ENCODE data around the gene ZSWIM8. TPM values are rescaled to one million over a fixed set of nuclear protein-coding genes. Genes with fewer than 3 reads are reported as not detected.

ZSWIM8 gene
- total and polyA plus RNA-seq, 2 donors (not counting 1 experiment from before 2014, with no cell fraction given): 110 to 147 TPM

DNA sequence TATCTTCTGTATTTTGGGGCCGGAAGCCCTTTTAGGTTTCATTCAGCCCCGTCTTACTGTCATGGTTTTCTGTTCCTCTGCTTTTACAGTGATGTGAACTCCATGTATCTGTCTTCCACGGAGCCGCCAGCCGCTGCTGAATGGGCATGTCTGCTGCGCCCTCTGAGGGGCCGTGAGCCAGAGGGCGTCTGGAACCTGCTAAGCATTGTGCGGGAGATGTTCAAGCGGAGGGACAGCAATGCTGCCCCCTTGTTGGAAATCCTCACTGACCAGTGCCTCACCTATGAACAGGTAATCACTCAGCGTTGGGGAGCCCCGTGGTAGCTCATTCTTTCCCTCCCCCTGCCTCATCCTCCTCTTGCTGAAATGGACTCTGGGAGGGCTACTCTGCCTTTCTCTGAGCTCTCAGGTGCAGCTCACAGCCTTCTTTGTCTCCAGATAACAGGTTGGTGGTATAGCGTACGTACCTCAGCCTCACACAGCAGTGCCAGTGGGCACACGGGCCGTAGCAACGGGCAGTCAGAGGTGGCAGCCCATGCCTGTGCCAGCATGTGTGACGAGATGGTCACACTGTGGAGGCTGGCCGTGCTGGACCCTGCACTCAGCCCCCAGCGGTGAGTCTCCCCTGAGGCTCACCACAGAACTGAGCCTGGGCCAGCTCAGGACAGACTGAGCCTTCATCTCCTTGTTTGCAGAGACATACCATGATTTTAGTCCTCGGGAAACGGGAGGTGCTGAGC lies 5.7 kb downstream of the ZSWIM8 start:
- Histone ChIP-seq H3K9me3 (ENCODE audit: control extremely low read depth in 1 of 3, control insufficient read depth in 2 of 3, insufficient read depth in 1 of 3, low read length in 2 of 3) (no peaks in the 10 kb centered on the region), H3K4me1 (ENCODE audit: control insufficient read depth in 2 of 2, insufficient read depth in 2 of 2, low read length in 2 of 2) (peaks cover 7 to 14% of the 10 kb centered on the region in 2 donors), H3K4me3 (ENCODE audit: control extremely low read depth in 1 of 5, extremely low read depth in 1 of 5, insufficient read depth in 1 of 5, low read depth in 2 of 5, low read length in 4 of 5) (no peak overlapping the region), H4K20me1 (ENCODE audit: control insufficient read depth, insufficient read depth, low read length, poor library complexity, severe bottlenecking) (peaks cover 20% of the 10 kb centered on the region), H3K27me3 (replicated peaks in 1 of 4; ENCODE audit: control extremely low read depth in 1 of 4, control insufficient read depth in 3 of 4, insufficient read depth in 4 of 4, low read length in 3 of 4) (no peaks in the 10 kb centered on the region), H3K36me3 (replicated peaks in 1 of 2; ENCODE audit: control extremely low read depth in 1 of 2, control insufficient read depth in 1 of 2, extremely low read depth in 1 of 2, insufficient read depth in 2 of 2, low read length in 1 of 2) (peaks cover 2 to 65% of the 10 kb centered on the region in 2 experiments), H3K79me2 (ENCODE audit: control insufficient read depth, insufficient read depth, low read length) (peaks cover 69% of the 10 kb centered on the region), H3K9ac (ENCODE audit: low read length) (no peak overlapping the region), H3K27ac (ENCODE audit: low read length in 2 of 2) (no peak overlapping the region), H2AFZ (ENCODE audit: insufficient read depth, low read depth, low read length, poor library complexity, severe bottlenecking) (no peak overlapping the region), H3K4me2 (replicated peaks; ENCODE audit: low read depth, low read length, poor library complexity, severe bottlenecking) (no peak overlapping the region)
- DNase-seq (no peak), ATAC-seq (ENCODE audit: low read depth) (no peak)
- 98% methylated on average over 20 of the region's 22 CpGs for WGBS (ENCODE audit: insufficient coverage)
- POLR2A ChIA-PET: interaction anchor here (1.4 kb wide), 1 partner anchor 9 kb away, joined by 3 read pairs; no protein-coding TSS in a partner anchor
- peaks cover 12% of the 10 kb centered on the region for H3K4me1 Mint-ChIP-seq
- intact Hi-C loops (cut with micrococcal nuclease): no loop called here
- H3K27ac Mint-ChIP-seq: no peak overlapping the region
- no peaks in the 10 kb centered on the region for H3K9me3 Mint-ChIP-seq (ENCODE audit: insufficient read depth)
- CTCF ChIA-PET: interaction anchor here (0.5 kb wide), 1 partner anchor 18 kb away, joined by 4 read pairs; no protein-coding TSS in a partner anchor
- H3K4me3 Mint-ChIP-seq: no peak overlapping the region
- TF ChIP-seq EZH2 (IDR thresholded peaks at IDR 0.05; ENCODE audit: borderline replicate concordance, insufficient read depth, low read depth, low read length, poor library complexity, severe bottlenecking): no peak
- TF ChIP-seq, protein P1, sequence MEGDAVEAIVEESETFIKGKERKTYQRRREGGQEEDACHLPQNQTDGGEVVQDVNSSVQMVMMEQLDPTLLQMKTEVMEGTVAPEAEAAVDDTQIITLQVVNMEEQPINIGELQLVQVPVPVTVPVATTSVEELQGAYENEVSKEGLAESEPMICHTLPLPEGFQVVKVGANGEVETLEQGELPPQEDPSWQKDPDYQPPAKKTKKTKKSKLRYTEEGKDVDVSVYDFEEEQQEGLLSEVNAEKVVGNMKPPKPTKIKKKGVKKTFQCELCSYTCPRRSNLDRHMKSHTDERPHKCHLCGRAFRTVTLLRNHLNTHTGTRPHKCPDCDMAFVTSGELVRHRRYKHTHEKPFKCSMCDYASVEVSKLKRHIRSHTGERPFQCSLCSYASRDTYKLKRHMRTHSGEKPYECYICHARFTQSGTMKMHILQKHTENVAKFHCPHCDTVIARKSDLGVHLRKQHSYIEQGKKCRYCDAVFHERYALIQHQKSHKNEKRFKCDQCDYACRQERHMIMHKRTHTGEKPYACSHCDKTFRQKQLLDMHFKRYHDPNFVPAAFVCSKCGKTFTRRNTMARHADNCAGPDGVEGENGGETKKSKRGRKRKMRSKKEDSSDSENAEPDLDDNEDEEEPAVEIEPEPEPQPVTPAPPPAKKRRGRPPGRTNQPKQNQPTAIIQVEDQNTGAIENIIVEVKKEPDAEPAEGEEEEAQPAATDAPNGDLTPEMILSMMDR (IDR thresholded peaks at IDR 0.05): no peak
- no peaks in the 10 kb centered on the region for H3K27me3 Mint-ChIP-seq

DNA sequence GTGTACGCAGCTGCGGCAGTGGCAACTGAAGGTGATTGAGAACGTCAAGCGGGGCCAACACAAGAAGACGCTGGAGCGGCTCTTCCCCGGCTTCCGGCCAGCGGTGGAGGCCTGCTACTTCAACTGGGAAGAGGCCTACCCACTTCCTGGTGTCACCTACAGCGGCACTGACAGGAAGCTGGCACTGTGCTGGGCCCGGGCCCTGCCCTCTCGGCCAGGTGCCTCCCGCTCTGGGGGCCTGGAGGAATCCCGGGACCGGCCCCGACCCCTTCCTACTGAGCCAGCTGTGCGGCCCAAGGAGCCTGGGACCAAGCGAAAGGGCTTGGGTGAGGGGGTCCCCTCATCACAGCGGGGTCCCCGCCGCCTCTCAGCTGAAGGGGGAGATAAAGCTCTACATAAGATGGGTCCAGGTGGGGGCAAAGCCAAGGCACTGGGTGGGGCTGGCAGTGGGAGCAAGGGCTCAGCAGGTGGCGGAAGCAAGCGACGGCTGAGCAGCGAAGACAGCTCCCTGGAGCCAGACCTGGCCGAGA lies 6.5 kb downstream of the ZSWIM8 start:
- no peaks in the 10 kb centered on the region for H3K27me3 Mint-ChIP-seq
- no peak overlapping the region for H3K27ac ChIP-seq (ENCODE audit: low read length in 2 of 2)
- TF ChIP-seq EZH2 (IDR thresholded peaks at IDR 0.05; ENCODE audit: borderline replicate concordance, insufficient read depth, low read depth, low read length, poor library complexity, severe bottlenecking): no peak
- TF ChIP-seq, protein P1 (IDR thresholded peaks at IDR 0.05): no peak
- ATAC-seq (ENCODE audit: low read depth): no peak
- no peak for DNase-seq
- CTCF ChIA-PET: interaction anchor here (0.5 kb wide), 1 partner anchor 17 kb away, joined by 4 read pairs; no protein-coding TSS in a partner anchor
- H3K4me2 ChIP-seq (replicated peaks; ENCODE audit: low read depth, low read length, poor library complexity, severe bottlenecking): no peak overlapping the region
- no peak overlapping the region for H3K27ac Mint-ChIP-seq
- POLR2A ChIA-PET: interaction anchor here (1.4 kb wide), 1 partner anchor 9 kb away, joined by 3 read pairs; no protein-coding TSS in a partner anchor
- H3K4me1 ChIP-seq (ENCODE audit: control insufficient read depth in 2 of 2, insufficient read depth in 2 of 2, low read length in 2 of 2): peaks cover 0 to 6% of the 10 kb centered on the region in 2 donors
- no peaks in the 10 kb centered on the region for H3K9me3 Mint-ChIP-seq (ENCODE audit: insufficient read depth)
- WGBS (ENCODE audit: insufficient coverage): 97% methylated on average over 20 of the region's 26 CpGs
- H3K4me3 Mint-ChIP-seq: no peak overlapping the region
- H3K4me1 Mint-ChIP-seq: peaks cover 5% of the 10 kb centered on the region
- H3K9ac ChIP-seq (ENCODE audit: low read length): no peak overlapping the region
- H3K4me3 ChIP-seq (ENCODE audit: control extremely low read depth in 1 of 5, extremely low read depth in 1 of 5, insufficient read depth in 1 of 5, low read depth in 2 of 5, low read length in 4 of 5): no peak overlapping the region
- H3K36me3 ChIP-seq (replicated peaks in 1 of 2; ENCODE audit: control extremely low read depth in 1 of 2, control insufficient read depth in 1 of 2, extremely low read depth in 1 of 2, insufficient read depth in 2 of 2, low read length in 1 of 2): peaks cover 2 to 71% of the 10 kb centered on the region in 2 experiments
- peaks cover 60% of the 10 kb centered on the region for H3K79me2 ChIP-seq (ENCODE audit: control insufficient read depth, insufficient read depth, low read length)
- intact Hi-C loops (cut with micrococcal nuclease): no loop called here
- H2AFZ ChIP-seq (ENCODE audit: insufficient read depth, low read depth, low read length, poor library complexity, severe bottlenecking): no peak overlapping the region
- no peaks in the 10 kb centered on the region for H3K9me3 ChIP-seq (ENCODE audit: control extremely low read depth in 1 of 3, control insufficient read depth in 2 of 3, insufficient read depth in 1 of 3, low read length in 2 of 3)
- peaks cover 13% of the 10 kb centered on the region for H4K20me1 ChIP-seq (ENCODE audit: control insufficient read depth, insufficient read depth, low read length, poor library complexity, severe bottlenecking)
- no peaks in the 10 kb centered on the region for H3K27me3 ChIP-seq (replicated peaks in 1 of 4; ENCODE audit: control extremely low read depth in 1 of 4, control insufficient read depth in 3 of 4, insufficient read depth in 4 of 4, low read length in 3 of 4)

Measured in B cell (primary cell).